Measurements from ENCODE around the gene HAUS2. TPM values are rescaled to one million over a fixed set of nuclear protein-coding genes. Genes with fewer than 3 reads are reported as not detected.

Gene HAUS2
- total RNA-seq, 1 experiment from 2014 or later = 42.4 TPM

DNA sequence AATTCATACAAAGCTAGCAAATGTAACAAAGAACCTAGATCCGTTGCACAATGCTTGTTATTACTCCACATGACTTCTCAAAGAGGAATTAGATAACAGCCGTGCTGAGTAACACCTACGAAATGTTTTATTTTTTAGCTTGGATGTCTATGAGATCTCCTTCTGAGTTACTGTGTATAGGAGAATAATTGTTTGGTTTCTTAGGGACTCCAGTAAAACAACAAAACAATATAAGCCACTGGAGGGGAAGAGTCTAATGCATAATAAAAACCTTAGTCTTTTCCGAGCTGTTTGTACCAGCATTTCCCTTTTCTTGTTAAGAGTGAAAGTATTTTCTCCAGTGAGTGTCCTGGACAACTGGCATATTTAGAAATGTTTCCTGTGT is 37.6 kb upstream of the HAUS2 start:
- H3K27ac ChIP-seq (ENCODE audit: low read length) = no peak overlapping the region
- H3K27me3 ChIP-seq (ENCODE audit: control insufficient read depth, insufficient read depth, low read length) = no peaks in the 10 kb centered on the region
- no peaks in the 10 kb centered on the region for H3K9me3 ChIP-seq (ENCODE audit: control insufficient read depth, insufficient read depth, low read depth, low read length)
- DNase-seq (ENCODE audit: low read depth, low spot score) = no peak
- ATAC-seq = no peak
- in situ Hi-C loops (cut with HindIII; ENCODE audit: low pct_unique_long_range_greater_than_20kb, low sequenced_read_pairs) (no loop called here), intact Hi-C loops (cut with micrococcal nuclease; ENCODE audit: unreplicated experiment) (no loop called here)
- no TSS peak for BruUV-seq (replicated peaks)
- no peaks in the 10 kb centered on the region for H3K36me3 ChIP-seq (ENCODE audit: control insufficient read depth, insufficient read depth, low read length)
- TF ChIP-seq, protein P1, sequence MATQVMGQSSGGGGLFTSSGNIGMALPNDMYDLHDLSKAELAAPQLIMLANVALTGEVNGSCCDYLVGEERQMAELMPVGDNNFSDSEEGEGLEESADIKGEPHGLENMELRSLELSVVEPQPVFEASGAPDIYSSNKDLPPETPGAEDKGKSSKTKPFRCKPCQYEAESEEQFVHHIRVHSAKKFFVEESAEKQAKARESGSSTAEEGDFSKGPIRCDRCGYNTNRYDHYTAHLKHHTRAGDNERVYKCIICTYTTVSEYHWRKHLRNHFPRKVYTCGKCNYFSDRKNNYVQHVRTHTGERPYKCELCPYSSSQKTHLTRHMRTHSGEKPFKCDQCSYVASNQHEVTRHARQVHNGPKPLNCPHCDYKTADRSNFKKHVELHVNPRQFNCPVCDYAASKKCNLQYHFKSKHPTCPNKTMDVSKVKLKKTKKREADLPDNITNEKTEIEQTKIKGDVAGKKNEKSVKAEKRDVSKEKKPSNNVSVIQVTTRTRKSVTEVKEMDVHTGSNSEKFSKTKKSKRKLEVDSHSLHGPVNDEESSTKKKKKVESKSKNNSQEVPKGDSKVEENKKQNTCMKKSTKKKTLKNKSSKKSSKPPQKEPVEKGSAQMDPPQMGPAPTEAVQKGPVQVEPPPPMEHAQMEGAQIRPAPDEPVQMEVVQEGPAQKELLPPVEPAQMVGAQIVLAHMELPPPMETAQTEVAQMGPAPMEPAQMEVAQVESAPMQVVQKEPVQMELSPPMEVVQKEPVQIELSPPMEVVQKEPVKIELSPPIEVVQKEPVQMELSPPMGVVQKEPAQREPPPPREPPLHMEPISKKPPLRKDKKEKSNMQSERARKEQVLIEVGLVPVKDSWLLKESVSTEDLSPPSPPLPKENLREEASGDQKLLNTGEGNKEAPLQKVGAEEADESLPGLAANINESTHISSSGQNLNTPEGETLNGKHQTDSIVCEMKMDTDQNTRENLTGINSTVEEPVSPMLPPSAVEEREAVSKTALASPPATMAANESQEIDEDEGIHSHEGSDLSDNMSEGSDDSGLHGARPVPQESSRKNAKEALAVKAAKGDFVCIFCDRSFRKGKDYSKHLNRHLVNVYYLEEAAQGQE (IDR thresholded peaks at IDR 0.05; ENCODE audit: insufficient read depth in 1 of 2, low read depth in 2 of 2, low read length in 1 of 2) = no peak
- TF ChIP-seq POLR2AphosphoS5 (IDR thresholded peaks at IDR 0.05; ENCODE audit: low read depth, low read length) (no peak), SIN3A (IDR thresholded peaks at IDR 0.05; ENCODE audit: borderline replicate concordance, insufficient read depth, low read depth, low read length) (no peak), TCF7L2 (IDR thresholded peaks at IDR 0.05; ENCODE audit: low read depth, low read length) (no peak)
- TF ChIP-seq, protein P2, sequence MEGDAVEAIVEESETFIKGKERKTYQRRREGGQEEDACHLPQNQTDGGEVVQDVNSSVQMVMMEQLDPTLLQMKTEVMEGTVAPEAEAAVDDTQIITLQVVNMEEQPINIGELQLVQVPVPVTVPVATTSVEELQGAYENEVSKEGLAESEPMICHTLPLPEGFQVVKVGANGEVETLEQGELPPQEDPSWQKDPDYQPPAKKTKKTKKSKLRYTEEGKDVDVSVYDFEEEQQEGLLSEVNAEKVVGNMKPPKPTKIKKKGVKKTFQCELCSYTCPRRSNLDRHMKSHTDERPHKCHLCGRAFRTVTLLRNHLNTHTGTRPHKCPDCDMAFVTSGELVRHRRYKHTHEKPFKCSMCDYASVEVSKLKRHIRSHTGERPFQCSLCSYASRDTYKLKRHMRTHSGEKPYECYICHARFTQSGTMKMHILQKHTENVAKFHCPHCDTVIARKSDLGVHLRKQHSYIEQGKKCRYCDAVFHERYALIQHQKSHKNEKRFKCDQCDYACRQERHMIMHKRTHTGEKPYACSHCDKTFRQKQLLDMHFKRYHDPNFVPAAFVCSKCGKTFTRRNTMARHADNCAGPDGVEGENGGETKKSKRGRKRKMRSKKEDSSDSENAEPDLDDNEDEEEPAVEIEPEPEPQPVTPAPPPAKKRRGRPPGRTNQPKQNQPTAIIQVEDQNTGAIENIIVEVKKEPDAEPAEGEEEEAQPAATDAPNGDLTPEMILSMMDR (IDR thresholded peaks at IDR 0.05) = no peak
- CTCF ChIA-PET = no interaction called here
- H3K4me3 ChIP-seq (ENCODE audit: low read depth in 2 of 2, low read length in 2 of 2) = no peak overlapping the region
- POLR2A ChIA-PET = no interaction called here
- H3K4me1 ChIP-seq (ENCODE audit: control insufficient read depth, insufficient read depth, low read length) = no peaks in the 10 kb centered on the region

DNA sequence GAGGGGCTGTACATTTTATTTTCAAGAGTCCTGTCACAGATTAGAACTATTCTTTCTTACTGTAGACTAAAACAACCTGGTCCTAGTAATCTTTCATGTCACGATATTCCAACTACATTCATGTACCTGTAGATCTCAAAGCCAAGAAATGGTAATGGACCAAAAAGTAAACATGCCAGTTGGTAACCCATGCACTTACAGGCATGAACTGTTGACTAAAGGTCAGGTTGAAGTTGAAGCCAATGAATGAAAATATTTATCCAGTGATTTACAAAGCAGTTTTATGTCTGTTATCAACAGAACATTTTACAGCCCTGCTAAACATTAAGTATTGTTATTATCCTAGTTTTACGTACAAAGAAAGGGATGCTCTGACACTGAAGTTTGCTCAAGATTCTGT is 25.3 kb upstream of the HAUS2 start:
- no peak overlapping the region for H3K27ac ChIP-seq (ENCODE audit: low read length)
- H3K4me3 ChIP-seq (ENCODE audit: low read depth in 2 of 2, low read length in 2 of 2) = no peak overlapping the region
- POLR2A ChIA-PET = no interaction called here
- H3K36me3 ChIP-seq (ENCODE audit: control insufficient read depth, insufficient read depth, low read length) = peaks cover 6% of the 10 kb centered on the region; the same call in 1 of the 2 replicates
- peak; percentile 51; the same call in 1 of the 2 replicates for ATAC-seq
- H3K4me1 ChIP-seq (ENCODE audit: control insufficient read depth, insufficient read depth, low read length) = no peaks in the 10 kb centered on the region
- H3K27me3 ChIP-seq (ENCODE audit: control insufficient read depth, insufficient read depth, low read length) = no peaks in the 10 kb centered on the region
- DNase-seq (ENCODE audit: low read depth, low spot score) = no peak
- CTCF ChIA-PET = no interaction called here
- TF ChIP-seq TCF7L2 (IDR thresholded peaks at IDR 0.05; ENCODE audit: low read depth, low read length) (no peak), SIN3A (IDR thresholded peaks at IDR 0.05; ENCODE audit: borderline replicate concordance, insufficient read depth, low read depth, low read length) (no peak)
- TF ChIP-seq, protein P1 (IDR thresholded peaks at IDR 0.05; ENCODE audit: insufficient read depth in 1 of 2, low read depth in 2 of 2, low read length in 1 of 2) = no peak
- TF ChIP-seq, protein P2 (IDR thresholded peaks at IDR 0.05) = no peak
- in situ Hi-C loops (cut with HindIII; ENCODE audit: low pct_unique_long_range_greater_than_20kb, low sequenced_read_pairs) (no loop called here), intact Hi-C loops (cut with micrococcal nuclease; ENCODE audit: unreplicated experiment) (no loop called here)
- no peaks in the 10 kb centered on the region for H3K9me3 ChIP-seq (ENCODE audit: control insufficient read depth, insufficient read depth, low read depth, low read length)
- no TSS peak for BruUV-seq (replicated peaks)

Measured in Panc1 (cell line).